Activated B cell treated with CpG ODN at 0.5 μM for 24 hours (primary cell): ENCODE measurements around the gene RETREG3. TPM values are rescaled to one million over a fixed set of nuclear protein-coding genes. Genes with fewer than 3 reads are reported as not detected.
"Not testable (repeated sequence)": the region's sequence is repeated elsewhere in the genome, so short reads cannot be mapped to it uniquely, and the experiment has no call there.

ENCODE experiments used
- ATAC-seq: fragments of 200-7000 bp; cut with Tn5 transposase; one replicate; pipeline ENCODE4 v1.10.0; 2021; ENCODE audit warnings: low read depth, mild to moderate bottlenecking, moderate library complexity
- CTCF ChIA-PET: fragments of 350-600 bp; sonication (Branson Sonifier 250); formaldehyde crosslinking; loops from one replicate; lab custom pipeline; 2021; ENCODE audit warnings: antibody characterized with exemption; lab: Charles Lee
- POLR2A ChIA-PET: fragments of 350-600 bp; sonication (Branson Sonifier 250); formaldehyde crosslinking; loops from one replicate; lab custom pipeline; 2021; ENCODE audit warnings: antibody characterized with exemption; lab: Charles Lee
- DNase-seq: peaks from one replicate; pipeline ENCODE4 v3.0.0; 2022
- H3K27ac Mint-ChIP-seq: one replicate; pipeline ENCODE4 v1.8.0; 2020; ENCODE audit warnings: mixed read lengths
- H3K27me3 Mint-ChIP-seq: one replicate; pipeline ENCODE4 v1.8.0; 2021; ENCODE audit warnings: mixed read lengths
- H3K36me3 Mint-ChIP-seq: one replicate; pipeline ENCODE4 v1.8.0; 2021; ENCODE audit warnings: low read depth, mixed read lengths
- H3K4me1 Mint-ChIP-seq: one replicate; pipeline ENCODE4 v1.8.0; 2021; ENCODE audit warnings: mixed read lengths
- H3K4me3 Mint-ChIP-seq: one replicate; pipeline ENCODE4 v1.8.0; 2020; ENCODE audit warnings: mild to moderate bottlenecking, mixed read lengths
- H3K9me3 Mint-ChIP-seq: one replicate; pipeline ENCODE4 v1.8.0; 2020; ENCODE audit warnings: mixed read lengths
- CTCF ChIP-seq: fragments of 200-600 bp; IDR thresholded peaks from one replicate; pipeline ENCODE4 v1.8.0; 2022; ENCODE audit warnings: antibody characterized with exemption, mild to moderate bottlenecking
- intact Hi-C: fragments of 100-400 bp; cut with micrococcal nuclease; formaldehyde crosslinking; loops from one replicate; pipeline ENCODE4 v1.15.1; 2024
- total RNA-seq: library from RNA; stranded (reverse); gene quantifications from 2 replicates; pipeline ENCODE4 v1.2.3, GENCODE V29; 2022

RETREG3 gene
- total RNA-seq, 1 donor from 2014 or later: 63.5 TPM

GRCh38 chr17:42618442-42619150 lies 9.4 kb upstream of the RETREG3 start:
- Mint-ChIP-seq H3K4me1 (peaks cover 18% of the 10 kb centered on the region), H3K27ac (peak overlapping the region; percentile 56), H3K36me3 (peaks cover 22% of the 10 kb centered on the region), H3K4me3 (peak overlapping the region; percentile 48), H3K27me3 (no peaks in the 10 kb centered on the region), H3K9me3 (no peaks in the 10 kb centered on the region)
- intact Hi-C loops: loop anchor here (5.0 kb wide), 1 partner anchor 34 kb away; no protein-coding TSS in a partner anchor
- POLR2A ChIA-PET: interaction anchor here (1.1 to 1.9 kb wide), 4 partner anchors 10 to 65 kb away, joined by 3 to 17 read pairs (median 4); partner anchors contain the start of genes RETREG3 and TUBG1
- ATAC-seq: peak; percentile 71
- CTCF ChIA-PET: interaction anchor here (1.2 to 1.8 kb wide), 3 partner anchors 10 to 61 kb away, joined by 4 to 9 read pairs (median 8); partner anchors contain the start of genes PSMC3IP, RETREG3 and TUBG1
- no peak for TF ChIP-seq CTCF
- no peak for DNase-seq

- Mint-ChIP-seq H3K27ac (peak overlapping the region; percentile 56), H3K4me3 (no peak overlapping the region), H3K4me1 (peaks cover 18% of the 10 kb centered on the region), H3K27me3 (no peaks in the 10 kb centered on the region), H3K36me3 (peaks cover 26% of the 10 kb centered on the region), H3K9me3 (no peaks in the 10 kb centered on the region)
- intact Hi-C loops: loop anchor here (5.0 kb wide), 1 partner anchor 34 kb away; no protein-coding TSS in a partner anchor
- ATAC-seq (no peak), DNase-seq (no peak)
- CTCF ChIA-PET: interaction anchor here (1.2 to 1.8 kb wide), 3 partner anchors 9 to 62 kb away, joined by 4 to 9 read pairs (median 8); partner anchors contain the start of genes PSMC3IP, RETREG3 and TUBG1
- TF ChIP-seq CTCF: no peak
- POLR2A ChIA-PET: interaction anchor here (1.1 to 1.9 kb wide), 3 partner anchors 9 to 65 kb away, joined by 3 to 17 read pairs (median 5); partner anchors contain the start of genes RETREG3 and TUBG1
These were observed 8.8 kb upstream of the RETREG3 start for GRCh38 chr17:42617956-42618431.

- Mint-ChIP-seq H3K4me1 (peaks cover 18% of the 10 kb centered on the region), H3K27me3 (no peaks in the 10 kb centered on the region), H3K9me3 (no peaks in the 10 kb centered on the region), H3K27ac (no peak overlapping the region), H3K4me3 (no peak overlapping the region), H3K36me3 (peaks cover 43% of the 10 kb centered on the region)
- no peak for TF ChIP-seq CTCF
- intact Hi-C loops: no loop called here
- ATAC-seq (no peak), DNase-seq (no peak)
- CTCF ChIA-PET: no interaction called here
- POLR2A ChIA-PET: interaction anchor here (0.6 to 0.7 kb wide), 2 partner anchors 9 to 300 kb away, joined by 3 read pairs; no protein-coding TSS in a partner anchor
These were observed 4.6 kb upstream of the RETREG3 start for GRCh38 chr17:42613699-42614295.

- Mint-ChIP-seq H3K27ac (no peak overlapping the region), H3K4me3 (no peak overlapping the region)
- DNase-seq: no peak
These were observed 2.8 kb upstream of the RETREG3 start for GRCh38 chr17:42612013-42612412.

GRCh38 chr17:42609814-42610801 lies 934 bp upstream of the RETREG3 start:
- H3K4me1 Mint-ChIP-seq: peaks cover 39% of the 10 kb centered on the region
- not testable (repeated sequence) for H3K27me3 Mint-ChIP-seq, H3K9me3 Mint-ChIP-seq, ATAC-seq, DNase-seq
- intact Hi-C loops: loop anchor here (1.0 to 5.0 kb wide), 5 partner anchors 32 to 95 kb away; partner anchors contain the start of gene TUBG2
- peak overlapping the region; percentile 98 for H3K27ac Mint-ChIP-seq
- POLR2A ChIA-PET: interaction anchor here (0.6 to 3.3 kb wide), 25 partner anchors 8 to 758 kb away, joined by 3 to 43 read pairs (median 5); partner anchors contain the start of genes NAGLU, PLEKHH3, PSMC3IP and RPL27
- H3K36me3 Mint-ChIP-seq: peaks cover 41% of the 10 kb centered on the region
- H3K4me3 Mint-ChIP-seq: peak overlapping the region; percentile 100
- CTCF ChIA-PET: interaction anchor here (1.0 to 2.7 kb wide), 5 partner anchors 9 to 214 kb away, joined by 3 to 32 read pairs (median 9); partner anchors contain the start of genes BECN1 and PSMC3IP

More at GRCh38 chr17:42612013-42612412, 2.8 kb upstream of the RETREG3 start:
- H3K9me3 Mint-ChIP-seq: no peaks in the 10 kb centered on the region
- H3K36me3 Mint-ChIP-seq: peaks cover 47% of the 10 kb centered on the region
- H3K4me1 Mint-ChIP-seq: peaks cover 20% of the 10 kb centered on the region
- intact Hi-C loops: no loop called here
- no peaks in the 10 kb centered on the region for H3K27me3 Mint-ChIP-seq
- POLR2A ChIA-PET: interaction anchor here (0.6 kb wide), 1 partner anchor 549 kb away, joined by 3 read pairs; no protein-coding TSS in a partner anchor
- no peak for TF ChIP-seq CTCF
- no peak for ATAC-seq
- CTCF ChIA-PET: no interaction called here
